NCI-H187 treated with DMSO at 0.1 percent for 48 hours (cell line): ENCODE results near the gene ARHGEF26.

ENCODE experiments used
- DNase-seq: peaks from one replicate; lab custom pipeline; 2025; lab: John Stamatoyannopoulos, UW

The ARHGEF26 gene

DNA sequence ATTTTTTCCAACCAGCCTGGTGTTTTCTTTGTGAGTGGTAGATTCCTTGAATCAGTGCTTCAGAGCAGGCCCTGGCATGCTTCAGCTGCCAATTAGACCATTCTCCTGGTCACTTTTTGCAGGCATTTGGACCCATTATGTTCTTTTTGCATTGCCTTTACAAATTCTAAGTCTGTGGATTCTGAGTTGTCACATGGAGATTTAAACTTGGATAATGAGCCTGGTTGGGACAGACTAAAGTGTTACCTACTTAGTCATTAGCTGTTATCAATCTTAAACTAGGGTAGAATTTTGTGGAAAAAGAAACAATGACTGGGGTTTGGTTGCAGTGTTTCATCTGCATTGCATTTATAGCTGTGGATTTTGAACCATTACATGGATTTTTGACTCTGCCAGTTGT lies 40.6 kb downstream of the ARHGEF26 start:
- no peak for DNase-seq

DNA sequence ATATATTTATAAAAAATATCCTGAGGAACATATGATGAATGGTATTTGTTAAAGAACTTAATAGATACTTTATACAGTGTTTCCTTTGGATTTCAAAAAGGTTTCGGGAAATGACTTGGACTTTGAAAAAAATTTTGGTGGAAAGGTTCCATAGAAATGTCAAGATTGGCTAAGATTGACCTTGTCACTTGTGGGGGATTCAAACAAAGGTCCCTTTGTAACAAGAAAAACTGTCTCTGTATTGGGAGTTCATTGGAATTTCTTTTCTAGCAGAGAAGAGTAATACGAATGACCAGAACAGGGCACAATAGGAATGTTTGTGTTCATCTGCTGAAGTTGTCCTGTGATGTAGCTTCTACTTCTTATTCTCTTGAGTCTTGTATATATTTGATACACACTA lies 43.2 kb downstream of the ARHGEF26 start:
- no peak for DNase-seq

DNA sequence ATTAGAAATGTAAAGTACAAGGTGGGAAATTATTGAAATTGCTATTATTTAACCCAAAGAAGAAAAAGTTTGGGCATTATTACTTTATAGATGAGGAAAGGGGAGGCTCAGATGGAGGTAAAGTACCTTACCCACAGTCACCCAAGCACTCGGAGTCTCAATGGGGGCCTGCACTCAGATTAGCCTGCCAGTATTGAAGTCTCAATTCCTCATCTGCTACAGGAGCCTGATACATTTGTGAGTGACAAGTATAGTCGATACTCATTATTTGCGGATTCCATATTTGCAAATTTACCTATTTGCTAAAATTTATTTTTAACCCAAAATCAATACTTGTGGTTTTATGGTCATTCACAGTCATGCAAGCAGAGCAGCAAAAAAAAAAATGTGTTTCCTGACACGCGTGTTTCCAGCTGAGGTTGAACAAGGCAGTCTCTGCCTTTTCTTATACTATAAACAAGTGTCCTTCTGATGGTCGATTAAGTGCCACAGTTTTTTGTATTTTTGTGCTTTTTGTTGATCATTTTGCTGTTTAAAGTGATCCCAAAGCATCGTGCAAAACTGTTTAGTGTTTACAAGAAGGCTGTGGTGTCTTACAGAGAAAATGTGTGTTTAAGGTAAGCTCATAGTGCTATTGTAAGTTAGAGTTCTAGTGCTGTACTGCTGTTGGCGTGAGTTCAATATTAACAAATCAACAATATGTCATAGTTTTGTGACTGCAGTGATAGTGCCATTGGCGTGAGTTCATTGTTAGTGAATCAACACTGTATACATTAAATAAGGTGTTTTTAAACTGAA lies 48.0 kb downstream of the ARHGEF26 start:
- no peak for DNase-seq

DNA sequence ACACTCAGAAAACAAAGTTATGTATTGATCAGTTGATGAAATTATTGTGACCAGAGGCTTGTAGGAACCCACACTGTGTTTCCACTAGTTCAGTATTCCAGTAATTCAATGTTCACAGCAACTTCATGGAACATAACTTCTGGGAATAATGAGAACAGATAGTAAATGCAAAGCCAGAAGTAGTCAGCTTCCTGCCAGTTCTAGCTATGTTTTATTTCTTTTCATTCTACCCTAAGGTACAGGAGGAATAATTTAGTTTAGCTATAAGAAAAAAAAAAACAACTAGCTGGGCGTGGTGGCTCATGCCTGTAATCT lies 48.6 kb downstream of the ARHGEF26 start:
- no peak for DNase-seq

DNA sequence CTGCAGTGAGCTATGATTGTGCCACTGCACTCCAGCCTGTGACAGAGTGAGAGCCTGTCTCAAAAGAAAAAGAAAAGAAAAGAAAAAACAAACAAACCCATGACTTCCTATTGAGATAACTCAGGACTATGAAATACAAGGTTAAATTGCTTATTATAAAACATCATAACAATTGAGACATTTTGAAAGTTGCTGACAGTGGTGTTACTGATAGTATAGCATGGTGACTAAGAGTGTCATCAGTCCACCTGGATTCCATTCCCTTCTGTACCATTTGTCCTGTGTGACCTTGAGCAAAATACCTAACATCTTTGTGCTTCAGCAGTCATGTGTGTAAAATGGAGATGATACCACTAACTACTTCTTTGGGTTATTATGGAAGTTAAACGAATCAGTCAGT lies 49.1 kb downstream of the ARHGEF26 start:
- DNase-seq: no peak

DNA sequence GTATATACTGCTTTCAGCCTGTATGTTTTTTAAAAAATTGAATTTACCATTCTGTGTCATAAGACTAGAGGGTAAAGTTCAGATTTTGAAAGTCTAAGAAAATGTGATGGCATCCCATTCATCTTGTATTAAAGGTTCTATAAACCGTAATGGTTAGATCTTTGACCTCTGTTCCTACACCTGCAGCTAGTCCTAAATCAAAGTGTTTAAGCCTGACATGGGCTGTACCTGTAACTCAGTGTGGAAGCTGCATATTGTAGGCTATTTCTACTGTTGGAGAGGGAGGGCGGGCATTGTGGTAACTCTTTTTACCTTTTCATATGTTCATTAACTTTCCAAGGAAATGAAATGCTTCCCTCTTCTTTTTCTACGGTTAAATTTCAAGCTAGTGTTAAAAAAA lies 53.9 kb downstream of the ARHGEF26 start:
- DNase-seq: no peak

DNA sequence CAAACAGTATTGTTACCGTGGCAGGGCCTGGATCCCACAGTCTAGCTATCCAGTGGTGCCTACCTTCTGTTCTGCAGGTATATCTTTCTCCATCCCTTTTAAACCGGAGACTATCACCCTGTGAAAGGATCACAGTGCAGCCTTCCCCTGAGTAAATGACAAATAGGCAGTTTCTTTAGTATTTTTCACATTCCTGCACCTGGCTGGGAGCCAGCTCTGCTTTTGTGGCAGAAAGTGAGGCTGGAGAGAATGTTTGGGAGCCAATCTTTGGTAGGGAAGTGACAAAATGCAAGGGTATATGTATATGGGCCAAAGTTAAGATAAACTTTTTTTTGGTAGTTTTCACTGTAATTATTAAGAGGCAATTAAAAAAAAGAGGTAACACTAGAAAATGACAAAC lies 54.8 kb downstream of the ARHGEF26 start:
- no peak for DNase-seq

DNA sequence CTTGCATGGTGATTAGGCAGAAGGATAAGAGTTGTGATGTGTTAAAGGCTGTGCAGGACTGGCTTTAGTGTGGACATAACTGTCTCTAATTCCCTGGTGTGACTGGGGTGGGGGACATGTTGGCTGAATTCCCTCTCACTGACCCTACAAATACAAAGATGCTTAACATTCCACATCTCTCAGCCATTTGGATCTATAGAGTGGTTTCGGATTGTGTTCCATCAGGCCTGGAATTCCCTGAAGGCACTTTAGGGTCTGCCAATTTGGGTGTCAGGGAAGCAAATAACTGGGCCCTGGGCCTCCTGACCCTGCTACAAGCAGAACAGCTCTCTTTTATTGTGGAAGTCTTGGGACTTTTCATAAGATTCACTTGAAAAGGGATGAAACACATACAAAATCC lies 56.2 kb downstream of the ARHGEF26 start:
- DNase-seq: no peak

DNA sequence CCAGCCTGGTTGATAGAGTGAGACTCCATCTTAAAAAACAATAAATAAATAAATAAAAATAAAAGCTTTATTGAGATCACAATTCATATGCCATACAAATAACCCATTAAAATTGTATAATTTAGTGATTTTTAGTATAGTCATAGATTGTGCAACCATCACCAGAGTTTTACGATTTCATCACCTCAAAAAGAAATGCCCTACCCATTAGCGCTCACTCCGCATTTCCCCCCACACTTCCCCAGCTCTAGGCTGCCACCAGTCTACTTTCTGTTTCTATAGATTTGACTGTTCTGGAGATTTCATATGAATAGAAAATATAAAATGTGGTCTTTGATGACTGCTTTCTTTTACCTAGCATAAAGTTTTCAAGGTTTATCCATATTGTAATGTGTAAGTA lies 57.0 kb downstream of the ARHGEF26 start:
- no peak for DNase-seq

DNA sequence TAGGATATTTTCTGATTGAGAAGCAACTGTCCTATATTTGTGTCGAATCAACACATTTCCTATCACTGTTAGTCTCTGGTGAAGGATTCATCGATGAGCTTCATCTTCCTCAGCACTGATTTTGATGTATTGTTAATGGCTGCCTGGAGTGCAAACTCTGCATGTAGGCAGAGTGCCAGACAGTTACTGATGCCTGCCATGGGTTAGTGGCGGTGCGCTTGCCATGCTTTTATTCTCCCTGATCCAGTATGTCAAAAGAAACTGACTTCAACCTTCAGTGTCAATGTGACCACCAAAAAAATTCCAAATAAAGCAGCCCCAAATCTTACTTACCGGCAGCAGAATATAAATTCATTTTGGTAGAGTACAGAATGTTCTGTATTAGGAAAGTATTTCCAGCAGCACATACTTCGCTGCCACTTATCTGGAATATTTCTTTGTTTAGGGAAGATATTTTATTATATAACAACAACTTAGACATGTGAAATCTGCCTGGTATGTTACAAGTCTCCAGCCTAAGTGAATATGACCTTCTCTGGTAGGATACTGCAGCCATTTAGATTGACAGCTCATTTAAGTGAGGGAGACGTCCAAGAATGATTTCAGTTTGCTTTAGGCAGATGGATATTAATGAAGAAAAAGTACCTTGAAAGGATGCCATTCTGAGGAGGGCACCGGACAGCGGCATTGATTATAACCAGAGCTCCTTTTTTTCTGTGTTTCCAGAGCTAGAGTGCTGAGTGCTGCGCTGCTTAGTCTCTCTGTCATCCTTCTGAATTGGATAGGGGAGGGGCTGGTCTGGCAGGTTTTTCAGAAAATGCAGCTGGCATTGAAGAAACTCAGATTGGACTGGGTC lies 59.9 kb downstream of the ARHGEF26 start:
- DNase-seq: no peak

DNA sequence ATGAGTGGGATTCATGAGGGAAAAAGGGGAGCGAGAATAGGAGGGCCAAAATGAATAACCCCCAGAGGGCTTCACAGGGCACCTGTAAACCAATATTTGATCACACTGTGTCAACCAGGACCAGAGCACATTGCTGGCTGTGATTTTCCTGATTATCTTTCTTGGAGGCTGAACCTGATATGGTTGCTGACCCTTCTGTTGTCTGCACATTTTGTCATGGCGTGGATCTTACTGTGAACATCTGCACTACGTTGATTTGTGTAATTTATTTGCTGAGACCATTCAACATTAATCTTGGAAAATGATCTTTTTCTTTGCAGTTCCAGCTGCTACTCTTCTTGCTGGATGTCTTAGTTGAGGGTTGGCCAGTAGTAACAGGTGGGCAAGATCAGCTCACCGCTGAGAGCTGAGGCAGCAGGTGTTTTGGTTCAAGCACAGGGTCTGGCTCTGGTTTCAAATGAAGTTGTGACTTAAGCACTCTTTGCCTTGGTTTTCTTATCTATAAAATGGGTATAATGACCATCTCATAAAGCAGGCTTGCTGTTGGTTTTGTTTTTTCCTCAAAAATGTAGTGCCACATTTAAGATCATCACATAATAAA lies 61.2 kb downstream of the ARHGEF26 start:
- DNase-seq: no peak

DNA sequence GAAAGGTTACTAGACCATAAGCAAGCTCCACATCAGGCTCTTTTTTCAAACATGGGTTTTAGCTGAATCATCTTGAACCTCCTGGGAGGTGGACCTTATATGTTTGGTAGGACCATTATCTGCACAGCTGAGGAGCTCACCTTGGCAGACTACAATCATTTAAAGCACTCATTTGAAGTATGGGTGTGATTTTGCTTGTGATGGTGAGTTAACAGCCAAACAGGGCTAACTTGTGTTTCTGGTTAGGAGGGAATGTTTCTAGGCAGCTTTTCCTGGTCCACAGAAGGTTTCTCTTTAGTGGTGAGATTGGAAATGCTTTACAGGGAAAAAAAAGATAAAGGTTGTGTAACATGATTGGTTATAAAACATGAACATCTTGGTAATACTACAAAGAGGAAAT lies 61.8 kb downstream of the ARHGEF26 start:
- DNase-seq: no peak

DNA sequence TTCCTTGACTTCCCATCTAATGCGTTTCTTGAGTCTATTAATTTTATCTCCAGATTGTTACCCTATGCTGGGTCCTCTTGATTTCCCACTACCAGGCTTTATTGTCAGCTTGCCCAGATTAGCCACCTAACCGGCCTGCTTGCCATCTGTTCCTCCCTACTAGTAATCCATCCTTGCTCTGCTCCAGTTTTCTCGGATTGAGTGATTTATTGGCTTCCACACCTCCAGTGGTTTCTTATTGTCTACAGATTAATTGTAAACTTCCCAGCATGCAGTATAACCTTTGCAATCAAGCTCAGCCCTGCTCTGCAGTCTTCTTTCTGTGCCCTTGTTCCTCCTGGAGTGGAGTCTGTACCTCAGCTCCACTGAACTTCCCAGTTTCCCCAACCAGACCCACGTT lies 63.4 kb downstream of the ARHGEF26 start:
- DNase-seq: no peak

DNA sequence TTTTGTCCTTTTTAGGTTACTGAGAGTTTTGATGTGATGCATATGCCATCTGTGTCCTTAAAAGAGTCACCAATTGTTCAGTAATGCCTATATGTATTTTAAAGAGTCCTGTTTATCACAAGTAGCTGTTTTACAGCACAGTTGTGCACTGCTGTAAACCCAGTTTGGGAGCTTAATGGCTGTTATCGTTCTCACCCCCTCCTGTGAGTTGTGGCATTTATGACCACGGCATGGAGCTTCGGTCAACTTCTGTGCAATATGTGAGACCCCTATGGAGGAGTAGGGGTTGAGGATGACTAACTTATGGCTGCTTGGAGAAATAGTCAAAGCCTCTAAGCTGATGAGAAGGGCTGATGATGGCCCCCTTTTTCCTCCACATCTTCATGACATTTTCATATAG lies 67.2 kb downstream of the ARHGEF26 start:
- no peak for DNase-seq

DNA sequence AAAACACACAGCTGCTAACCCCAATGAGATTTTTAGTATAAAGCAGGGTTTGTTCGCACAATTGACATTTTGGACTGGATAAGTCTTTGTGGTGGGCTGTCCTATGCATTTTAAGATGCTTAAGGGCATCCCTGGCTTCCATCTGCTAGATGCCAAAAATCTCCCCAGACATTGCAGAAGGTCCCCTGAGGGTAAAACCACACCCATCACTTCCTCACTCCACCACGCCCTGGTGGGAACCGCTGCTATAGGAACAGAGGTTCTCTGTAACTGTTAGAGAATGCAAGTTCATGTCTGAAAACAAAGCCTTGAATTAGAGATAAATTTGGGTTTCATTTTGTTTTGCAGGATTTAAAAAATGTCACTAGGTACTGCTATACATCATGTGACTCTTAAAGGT lies 67.7 kb downstream of the ARHGEF26 start:
- no peak for DNase-seq

DNA sequence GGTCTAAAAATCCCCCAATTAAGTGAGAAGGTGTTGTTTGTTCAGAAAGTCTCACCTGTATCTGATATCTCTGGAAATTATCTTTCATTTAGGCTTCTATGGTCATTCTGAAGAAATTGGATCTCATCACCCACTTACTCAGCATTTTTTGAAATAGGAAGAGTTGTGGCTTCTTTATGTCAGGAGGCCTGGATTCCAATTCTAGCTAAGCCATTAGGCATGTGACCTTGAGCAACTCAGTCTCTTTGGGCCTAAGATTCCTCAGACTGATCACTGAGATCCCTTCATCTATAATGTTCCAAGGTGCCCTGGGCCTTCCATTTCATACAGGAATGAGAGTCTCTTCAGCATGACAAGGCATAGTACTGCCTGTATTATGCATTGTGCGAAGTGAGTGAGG lies 70.3 kb downstream of the ARHGEF26 start:
- no peak for DNase-seq

DNA sequence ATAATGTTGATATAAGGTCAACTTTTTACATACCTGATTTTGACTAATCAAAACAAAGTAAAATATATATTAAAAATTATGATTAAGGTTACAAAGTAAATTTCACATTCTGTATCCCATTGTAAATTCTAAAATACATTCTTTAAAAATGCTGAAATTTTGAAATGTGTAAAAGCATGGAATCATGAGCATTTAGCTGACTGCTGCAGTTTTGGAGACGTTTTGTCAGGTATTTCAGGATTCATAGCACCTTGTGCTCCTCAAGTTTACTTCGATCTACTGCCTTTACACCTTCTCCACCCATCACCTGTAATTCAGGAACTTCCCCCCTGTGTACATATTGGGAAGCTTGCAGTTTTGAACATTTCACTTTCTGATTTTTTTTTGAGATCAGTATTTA lies 71.0 kb downstream of the ARHGEF26 start:
- no peak for DNase-seq

DNA sequence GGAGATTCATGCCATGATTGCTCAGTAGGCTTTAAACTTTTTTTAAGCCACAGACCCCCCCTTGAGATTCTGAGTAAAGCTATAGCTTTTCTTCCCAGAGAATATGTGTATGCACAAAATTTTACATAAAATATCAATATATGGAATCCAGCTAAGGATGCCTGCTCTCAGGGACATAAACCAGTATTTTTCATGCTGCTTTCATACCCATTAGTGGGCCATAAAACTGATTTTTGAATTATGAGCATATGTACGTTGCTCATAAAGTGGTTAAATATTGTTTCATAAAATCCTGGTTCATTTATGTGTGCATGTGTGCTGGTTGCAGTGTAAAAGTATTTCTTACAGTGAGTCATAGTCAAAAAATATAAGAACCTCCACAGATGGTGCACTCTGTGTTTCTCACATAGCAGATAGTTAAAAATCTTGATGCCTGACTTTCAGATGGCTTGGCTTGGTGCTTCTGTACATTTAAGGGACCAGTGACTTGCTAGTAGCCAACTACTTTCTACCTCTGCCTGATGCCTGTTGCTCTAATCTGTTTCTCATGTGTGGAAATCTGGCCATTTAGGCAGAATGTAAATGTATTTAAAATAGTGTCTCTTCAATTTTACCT lies 71.9 kb downstream of the ARHGEF26 start:
- DNase-seq: no peak

DNA sequence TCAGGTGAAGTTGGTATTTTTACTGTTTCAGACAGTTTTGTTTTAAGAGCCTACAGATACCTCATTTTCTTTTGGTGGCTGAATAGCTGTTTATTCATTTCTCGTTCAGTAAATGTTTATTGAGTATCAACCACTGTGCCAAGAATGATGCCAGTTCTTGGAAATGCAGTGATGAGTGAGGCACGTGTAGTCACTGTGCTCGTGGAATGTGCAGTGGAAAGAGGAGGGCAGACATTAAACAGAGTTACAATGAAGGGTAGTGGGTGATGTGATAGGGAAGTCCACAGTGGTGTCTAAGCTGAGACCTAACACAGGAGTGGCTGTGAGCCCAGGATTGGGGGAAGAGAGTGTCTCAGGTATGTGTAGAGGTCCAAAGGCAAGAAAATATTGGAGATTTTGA lies 73.7 kb downstream of the ARHGEF26 start:
- DNase-seq: no peak

DNA sequence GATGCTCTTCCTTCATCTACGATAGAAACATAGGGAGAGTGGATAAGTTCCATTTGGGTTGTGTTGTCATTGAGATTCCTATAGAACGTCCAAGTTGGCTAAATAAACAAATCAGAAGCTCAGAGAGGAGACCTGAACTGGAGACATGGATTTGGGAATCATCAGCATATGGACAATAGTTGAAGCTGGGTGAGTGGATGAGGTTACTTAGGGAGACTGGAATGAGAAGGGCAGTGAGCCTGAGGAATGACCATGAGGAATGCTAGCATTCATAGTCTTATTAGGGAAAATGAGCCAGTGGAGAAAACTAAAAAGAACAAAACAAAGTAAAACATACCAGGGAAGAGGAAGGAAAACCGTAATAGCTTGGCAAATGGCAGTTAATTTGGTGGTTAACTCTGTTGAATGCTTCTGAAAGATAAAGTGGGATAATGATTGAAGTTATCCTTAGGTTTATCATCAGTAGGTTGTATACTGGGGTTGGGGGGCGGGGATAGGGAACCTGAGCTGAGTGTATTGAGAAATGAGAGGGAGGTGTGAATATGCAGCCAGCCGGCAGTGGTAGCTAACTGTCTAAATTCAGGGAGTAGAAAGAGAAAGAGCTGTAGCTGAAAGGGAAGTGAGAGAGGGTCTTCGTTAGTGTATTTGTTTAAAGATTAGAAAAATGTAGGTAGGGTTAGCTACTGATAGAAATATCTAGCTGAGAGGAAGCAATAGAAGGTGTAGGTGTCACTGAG lies 74.6 kb downstream of the ARHGEF26 start:
- DNase-seq: no peak

DNA sequence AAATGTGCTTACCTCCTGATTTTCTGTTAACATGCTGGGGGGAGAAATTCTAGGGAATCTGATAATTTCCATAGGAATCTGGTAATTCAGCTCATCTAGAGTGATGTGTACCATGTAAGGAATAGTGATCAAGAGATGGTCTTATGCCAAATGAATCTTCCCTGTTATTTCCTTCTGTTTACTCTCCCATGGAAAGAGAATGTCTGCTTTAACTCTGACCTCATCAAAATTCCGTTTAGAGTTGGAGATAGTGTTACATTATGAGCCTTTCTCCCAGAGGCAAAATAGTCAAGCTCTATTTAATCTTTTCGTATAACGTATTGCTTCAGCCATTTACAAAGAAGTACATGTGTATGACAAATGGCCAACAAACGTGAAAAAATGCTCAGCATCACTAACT lies 76.6 kb downstream of the ARHGEF26 start:
- DNase-seq: no peak

DNA sequence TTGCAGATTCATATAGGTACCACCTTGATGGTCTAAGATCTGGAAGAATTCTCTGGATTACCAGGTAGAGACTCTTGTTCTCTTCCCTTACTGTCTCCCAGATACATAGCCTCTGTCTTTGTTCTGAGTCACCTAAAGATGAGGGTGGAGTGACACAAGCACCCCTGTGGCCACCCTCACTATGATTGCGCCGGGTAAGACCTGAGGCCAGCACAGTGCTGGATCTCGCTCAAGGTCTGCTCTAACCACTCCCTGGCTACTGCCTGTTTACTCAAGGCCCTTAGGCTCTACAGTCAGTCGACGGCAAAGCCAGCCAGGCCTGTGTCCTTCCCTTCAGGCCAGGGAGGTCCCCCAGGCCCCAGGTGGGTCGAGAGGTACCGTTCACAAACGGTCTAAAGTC lies 88.3 kb downstream of the ARHGEF26 start:
- no peak for DNase-seq
